Esophagus muscularis mucosa (tissue), 3 donors: ENCODE measurements around the gene B4GALT5.

ENCODE experiments used
- EP300 ChIP-seq: sonication (generic); formaldehyde crosslinking; IDR thresholded peaks from one replicate; pipeline ENCODE4 v1.6.1; 2017; ENCODE audit warnings: antibody characterized with exemption
- TF ChIP-seq, protein P1 (sequence below), 3 experiments: fragments of 200-600 bp in 2 of 3; fragments of 450-650 bp in 1 of 3; sonication (generic) in 2 of 3; IDR thresholded peaks; one replicate each; pipeline ENCODE4 v1.5.1; 2017 to 2019; ENCODE audit warnings: antibody characterized with exemption in 3 of 3, mild to moderate bottlenecking in 2 of 3, moderate library complexity in 1 of 3

DNA sequence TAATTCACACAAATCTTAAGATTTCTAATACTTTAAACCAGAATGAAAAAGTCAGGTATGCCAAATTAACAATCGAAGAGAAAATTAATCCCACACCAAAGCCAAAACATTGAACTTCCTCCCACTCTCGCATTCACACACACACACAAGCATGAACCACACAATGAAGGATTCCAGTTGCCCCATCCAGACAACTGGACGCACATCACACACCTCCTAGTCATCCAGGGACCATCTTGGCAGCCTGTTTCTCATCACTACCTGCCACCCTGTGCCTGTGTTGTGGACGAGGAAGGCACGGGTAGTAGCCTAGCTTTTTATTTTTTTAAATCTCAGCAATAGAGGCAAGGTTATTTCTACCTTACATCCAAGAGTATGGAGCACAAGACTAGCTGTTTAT is 15.2 kb downstream of the B4GALT5 start:
- TF ChIP-seq, protein P1, sequence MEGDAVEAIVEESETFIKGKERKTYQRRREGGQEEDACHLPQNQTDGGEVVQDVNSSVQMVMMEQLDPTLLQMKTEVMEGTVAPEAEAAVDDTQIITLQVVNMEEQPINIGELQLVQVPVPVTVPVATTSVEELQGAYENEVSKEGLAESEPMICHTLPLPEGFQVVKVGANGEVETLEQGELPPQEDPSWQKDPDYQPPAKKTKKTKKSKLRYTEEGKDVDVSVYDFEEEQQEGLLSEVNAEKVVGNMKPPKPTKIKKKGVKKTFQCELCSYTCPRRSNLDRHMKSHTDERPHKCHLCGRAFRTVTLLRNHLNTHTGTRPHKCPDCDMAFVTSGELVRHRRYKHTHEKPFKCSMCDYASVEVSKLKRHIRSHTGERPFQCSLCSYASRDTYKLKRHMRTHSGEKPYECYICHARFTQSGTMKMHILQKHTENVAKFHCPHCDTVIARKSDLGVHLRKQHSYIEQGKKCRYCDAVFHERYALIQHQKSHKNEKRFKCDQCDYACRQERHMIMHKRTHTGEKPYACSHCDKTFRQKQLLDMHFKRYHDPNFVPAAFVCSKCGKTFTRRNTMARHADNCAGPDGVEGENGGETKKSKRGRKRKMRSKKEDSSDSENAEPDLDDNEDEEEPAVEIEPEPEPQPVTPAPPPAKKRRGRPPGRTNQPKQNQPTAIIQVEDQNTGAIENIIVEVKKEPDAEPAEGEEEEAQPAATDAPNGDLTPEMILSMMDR (IDR thresholded peaks at IDR 0.05), result no peak
- TF ChIP-seq EP300, result no peak
